ENCODE data around the gene ARHGAP26.
"Not testable (repeated sequence)": the region's sequence is repeated elsewhere in the genome, so short reads cannot be mapped to it uniquely, and the experiment has no call there.

ARHGAP26 gene

GRCh38 chr5:142970440-142971030 is 200.4 kb downstream of the ARHGAP26 start:
- DNase-seq, result no peak

- DNase-seq, result no peak
Observed at GRCh38 chr5:142971303-142972013, 201.3 kb downstream of the ARHGAP26 start.

- DNase-seq, result no peak
Observed at GRCh38 chr5:142972064-142972570, 201.9 kb downstream of the ARHGAP26 start.

GRCh38 chr5:142973932-142974331 is 203.8 kb downstream of the ARHGAP26 start:
- no peak for DNase-seq

GRCh38 chr5:142974409-142974808 is 204.2 kb downstream of the ARHGAP26 start:
- no peak for DNase-seq

DNA sequence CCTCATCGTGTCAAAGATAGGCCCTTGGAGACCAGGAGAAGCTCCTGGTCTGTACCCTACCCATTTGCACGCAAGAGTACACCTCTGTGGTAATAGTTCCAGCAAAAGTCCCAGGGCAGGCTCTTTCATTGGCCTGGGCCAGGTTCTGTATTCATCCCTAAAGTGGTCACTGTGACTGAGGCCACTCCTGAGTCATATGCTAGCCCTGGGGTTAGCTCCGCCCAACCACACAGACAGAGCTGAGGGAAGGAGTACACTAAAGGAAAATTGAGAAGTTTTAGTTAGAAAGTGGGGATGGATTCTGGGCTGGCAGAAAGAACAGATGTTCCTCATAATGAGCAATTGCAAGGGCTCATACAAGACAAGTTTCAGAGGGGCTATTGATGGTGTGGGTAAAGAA is 206.7 kb downstream of the ARHGAP26 start:
- DNase-seq, result no peak

GRCh38 chr5:142977363-142978051 is 207.3 kb downstream of the ARHGAP26 start:
- DNase-seq, result no peak

DNA sequence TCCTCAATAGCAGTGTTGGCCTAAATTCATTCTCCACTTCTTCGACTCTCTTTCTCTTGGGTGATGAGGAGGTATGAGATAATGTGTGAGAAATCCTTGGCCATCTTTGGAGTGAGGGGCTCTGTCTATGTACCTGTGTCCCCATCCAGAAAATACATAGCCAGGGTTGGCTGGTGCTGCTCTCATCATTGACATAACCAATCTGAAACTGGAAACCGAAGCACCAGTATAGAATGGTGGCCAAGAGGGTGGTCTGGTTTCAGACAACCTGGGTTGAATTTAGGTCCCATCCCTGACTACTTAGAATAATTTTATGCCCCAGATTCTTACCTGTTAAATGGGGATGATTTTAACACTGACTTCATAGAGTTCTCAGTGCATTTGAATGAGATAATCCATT is 208.1 kb downstream of the ARHGAP26 start:
- DNase-seq, result no peak

GRCh38 chr5:142978726-142979125 is 208.5 kb downstream of the ARHGAP26 start:
- no peak for DNase-seq

- no peak for DNase-seq
Observed at GRCh38 chr5:142979636-142980035, 209.5 kb downstream of the ARHGAP26 start.

GRCh38 chr5:142981475-142981874 is 211.3 kb downstream of the ARHGAP26 start:
- no peak for DNase-seq

- DNase-seq, result peak; percentile 70
Observed at GRCh38 chr5:142981886-142982820, 212.0 kb downstream of the ARHGAP26 start.

- DNase-seq, result no peak
Observed at GRCh38 chr5:142982821-142983200, 212.6 kb downstream of the ARHGAP26 start.

DNA sequence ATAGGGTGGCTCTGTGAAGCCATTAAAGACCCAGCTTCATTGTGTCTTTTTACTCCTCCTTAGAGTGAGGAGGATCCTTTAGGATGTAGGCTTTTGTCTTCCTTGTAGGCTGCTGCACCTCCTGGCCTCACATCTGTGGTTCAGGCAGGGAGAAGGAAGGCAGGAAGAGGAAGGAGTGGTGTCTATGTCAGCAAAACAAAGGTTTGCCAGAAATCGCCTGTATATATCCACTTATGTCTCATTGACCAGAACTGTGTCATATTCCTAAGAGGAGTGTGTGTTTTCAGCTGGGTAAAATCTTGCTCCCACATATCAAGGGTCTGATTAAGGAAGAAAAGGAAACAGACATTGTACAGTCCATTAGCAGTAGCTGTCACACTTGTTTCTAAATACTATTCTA is 213.8 kb downstream of the ARHGAP26 start:
- DNase-seq, result no peak

DNA sequence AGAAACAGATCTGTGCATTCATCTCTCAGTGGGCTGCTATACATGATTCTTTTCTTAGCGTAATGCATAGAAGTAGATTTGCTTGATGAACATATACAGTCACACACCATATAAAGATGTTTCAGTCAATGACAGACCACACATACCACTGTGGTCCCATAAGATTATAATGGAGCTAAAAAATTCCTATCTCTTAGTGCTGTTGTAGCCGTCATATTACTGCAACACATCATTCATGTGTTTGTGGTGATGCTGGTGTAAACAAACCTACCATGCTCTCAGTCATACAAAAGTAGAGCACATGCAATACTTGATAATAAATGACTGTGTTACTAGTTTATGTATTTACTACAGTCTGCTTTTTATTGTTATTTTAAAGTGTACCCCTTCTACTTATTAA is 214.3 kb downstream of the ARHGAP26 start:
- DNase-seq, result no peak

DNA sequence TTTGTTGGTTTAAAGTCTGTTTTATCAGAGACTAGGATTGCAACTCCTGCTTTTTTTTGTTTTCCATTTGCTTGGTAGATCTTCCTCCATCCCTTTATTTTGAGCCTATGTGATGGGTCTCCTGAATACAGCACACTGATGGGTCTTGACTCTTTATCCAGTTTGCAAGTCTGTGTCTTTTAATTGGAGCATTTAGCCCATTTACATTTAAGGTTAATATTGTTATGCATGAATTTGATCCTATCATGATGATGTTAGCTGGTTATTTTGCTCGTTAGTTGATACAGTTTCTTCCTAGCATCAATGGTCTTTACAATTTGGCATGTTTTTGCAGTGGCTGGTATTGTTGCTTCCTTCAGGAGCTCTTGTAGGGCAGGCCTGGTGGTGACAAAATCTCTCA is 219.1 kb downstream of the ARHGAP26 start:
- DNase-seq, result not testable (repeated sequence)

GRCh38 chr5:142990073-142990472 is 219.9 kb downstream of the ARHGAP26 start:
- DNase-seq, result not testable (repeated sequence)

DNA sequence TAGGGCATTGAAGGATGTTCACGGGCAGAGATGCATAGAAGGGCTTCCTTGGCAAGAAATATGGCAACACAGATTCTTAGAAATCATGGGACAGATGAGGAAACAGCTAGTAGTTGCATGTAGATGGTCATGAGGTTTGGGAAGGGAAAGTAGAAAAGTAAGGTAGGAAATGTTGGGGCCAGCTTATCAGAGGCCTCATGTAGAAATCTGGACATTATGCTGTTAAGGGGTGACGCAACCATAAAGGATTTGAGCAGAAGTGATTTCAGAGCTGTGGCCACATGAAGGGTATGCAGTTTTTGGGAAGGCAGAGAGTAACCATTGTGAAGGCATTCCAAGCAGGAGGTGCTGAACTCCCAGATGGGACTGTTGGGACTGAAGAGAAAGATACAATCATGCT is 224.0 kb downstream of the ARHGAP26 start:
- DNase-seq, result no peak

- not testable (repeated sequence) for DNase-seq
Observed at GRCh38 chr5:142995621-142996020, 225.4 kb downstream of the ARHGAP26 start.

- no peak for DNase-seq
Observed at GRCh38 chr5:142997591-142997990, 227.4 kb downstream of the ARHGAP26 start.

- DNase-seq, result no peak
Observed at GRCh38 chr5:142998316-142999020, 228.3 kb downstream of the ARHGAP26 start.

GRCh38 chr5:143000551-143000950 is 230.4 kb downstream of the ARHGAP26 start:
- not testable (repeated sequence) for DNase-seq

Measured in NCI-H1694 (cell line).